SHP77 (cell line): ENCODE data around the gene ASCC3.

Source experiments
- DNase-seq, 2 experiments: peaks; one replicate each; lab custom pipeline; 2025; lab: John Stamatoyannopoulos, UW

ASCC3 gene

DNA sequence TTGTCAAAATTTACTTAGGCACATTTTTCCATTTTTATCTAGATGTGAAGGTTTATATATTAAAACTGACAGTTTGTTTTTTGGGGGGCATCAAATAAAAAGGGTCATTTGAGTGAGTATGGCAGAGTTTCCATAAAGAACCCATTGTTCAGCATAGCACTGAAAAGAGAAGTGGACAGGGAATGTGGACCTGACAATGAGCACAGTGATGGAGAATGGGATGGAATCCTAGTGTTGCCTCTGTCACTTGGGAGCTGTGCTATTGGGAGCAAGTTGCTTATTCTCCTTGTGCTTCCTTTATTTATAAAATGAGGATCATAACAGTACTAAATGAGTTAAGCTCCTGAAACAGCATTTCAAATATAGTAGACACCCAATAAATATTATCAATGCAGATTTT is 285.7 kb downstream of the ASCC3 start:
- DNase-seq: no peak

GRCh38 chr6:100593522-100593921 is 287.6 kb downstream of the ASCC3 start:
- DNase-seq: no peak

GRCh38 chr6:100592929-100593328 is 288.2 kb downstream of the ASCC3 start:
- peak; percentile 55 to 61 for DNase-seq

DNA sequence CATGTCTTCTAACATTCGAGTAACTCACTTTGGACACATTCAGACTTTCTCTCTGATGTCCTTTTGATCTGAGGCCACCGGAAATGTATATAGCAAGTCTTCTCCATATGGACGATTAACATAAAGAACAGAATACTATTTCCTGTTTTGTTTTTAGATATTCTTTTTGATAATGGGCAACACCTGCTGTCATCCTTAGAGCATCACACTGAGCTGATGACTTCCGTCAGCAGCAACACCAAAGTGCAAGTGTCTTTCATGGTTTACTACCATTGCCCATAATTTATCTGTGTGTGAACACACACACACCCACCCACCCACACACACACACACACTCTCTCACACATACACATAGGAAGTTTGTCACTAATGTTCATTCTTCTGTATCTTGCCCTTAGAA is 303.7 kb downstream of the ASCC3 start:
- DNase-seq: no peak

- DNase-seq: no peak
These were observed 305.2 kb downstream of the ASCC3 start for GRCh38 chr6:100575921-100576320.

DNA sequence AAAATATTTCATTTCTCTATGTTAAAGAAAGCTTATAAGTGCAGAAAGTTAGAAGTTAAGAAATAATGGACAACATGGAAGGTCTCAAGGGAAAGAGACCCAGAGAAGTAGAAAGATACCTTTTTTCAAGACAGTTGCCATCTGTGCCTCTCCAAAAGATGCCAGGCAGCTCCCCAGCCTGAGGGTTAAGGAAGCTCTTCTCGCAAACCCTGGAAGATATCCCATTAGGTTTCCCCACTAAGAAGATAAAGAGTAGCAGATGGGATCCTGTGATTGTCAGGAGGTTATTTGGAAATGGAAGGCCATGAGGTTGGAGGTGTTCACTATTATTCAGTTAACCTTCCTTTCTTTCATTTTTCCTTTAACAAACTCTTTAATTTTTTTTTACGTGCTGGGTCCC is 306.3 kb downstream of the ASCC3 start:
- no peak for DNase-seq

DNA sequence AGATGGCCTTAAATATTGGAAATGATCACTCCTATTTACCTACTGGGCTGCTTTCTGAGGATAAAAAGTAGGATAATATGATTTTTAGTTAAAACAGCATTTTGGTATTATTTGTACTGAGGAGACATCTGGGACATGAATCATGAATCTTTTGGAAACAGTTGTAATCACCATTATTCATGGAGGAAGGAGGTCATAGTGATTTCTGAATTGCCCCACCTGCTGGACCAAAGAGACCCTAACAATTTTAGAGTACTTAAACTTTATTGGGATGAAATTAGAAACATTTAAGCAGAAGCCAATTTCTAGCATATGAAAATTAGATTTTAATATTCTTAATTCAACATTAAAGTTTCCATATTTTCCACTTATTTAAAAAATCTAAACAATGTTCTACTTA is 308.0 kb downstream of the ASCC3 start:
- peak in 1 of 2 experiments; percentile 10 for DNase-seq

GRCh38 chr6:100568255-100568654 is 312.9 kb downstream of the ASCC3 start:
- no peak for DNase-seq

DNA sequence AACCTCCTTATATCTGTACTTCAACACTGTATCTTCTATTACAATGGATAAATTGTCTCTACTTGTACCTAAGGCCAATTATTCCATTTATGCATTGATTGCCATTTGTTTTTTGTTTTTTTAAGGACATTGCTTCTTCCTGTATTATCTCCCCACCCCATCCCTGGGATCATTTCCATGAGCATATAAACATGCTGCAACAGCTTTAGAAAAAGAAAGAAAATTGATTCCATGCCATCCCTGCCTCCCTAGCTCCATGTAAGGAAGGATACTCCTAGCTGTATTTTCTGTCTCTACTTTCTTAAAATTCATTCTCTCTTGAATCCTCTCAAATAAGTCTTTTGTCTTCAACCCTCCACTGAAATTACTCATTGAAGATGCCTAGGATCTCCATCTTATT is 314.6 kb downstream of the ASCC3 start:
- no peak for DNase-seq

- no peak for DNase-seq
These were observed 315.6 kb downstream of the ASCC3 start for GRCh38 chr6:100565439-100566104.

- DNase-seq: no peak
These were observed 321.3 kb downstream of the ASCC3 start for GRCh38 chr6:100559859-100560258.

GRCh38 chr6:100554228-100554627 is 326.9 kb downstream of the ASCC3 start:
- DNase-seq: peak; percentile 36 to 69

GRCh38 chr6:100553243-100553642 is 327.9 kb downstream of the ASCC3 start:
- peak; percentile 35 to 54 for DNase-seq

DNA sequence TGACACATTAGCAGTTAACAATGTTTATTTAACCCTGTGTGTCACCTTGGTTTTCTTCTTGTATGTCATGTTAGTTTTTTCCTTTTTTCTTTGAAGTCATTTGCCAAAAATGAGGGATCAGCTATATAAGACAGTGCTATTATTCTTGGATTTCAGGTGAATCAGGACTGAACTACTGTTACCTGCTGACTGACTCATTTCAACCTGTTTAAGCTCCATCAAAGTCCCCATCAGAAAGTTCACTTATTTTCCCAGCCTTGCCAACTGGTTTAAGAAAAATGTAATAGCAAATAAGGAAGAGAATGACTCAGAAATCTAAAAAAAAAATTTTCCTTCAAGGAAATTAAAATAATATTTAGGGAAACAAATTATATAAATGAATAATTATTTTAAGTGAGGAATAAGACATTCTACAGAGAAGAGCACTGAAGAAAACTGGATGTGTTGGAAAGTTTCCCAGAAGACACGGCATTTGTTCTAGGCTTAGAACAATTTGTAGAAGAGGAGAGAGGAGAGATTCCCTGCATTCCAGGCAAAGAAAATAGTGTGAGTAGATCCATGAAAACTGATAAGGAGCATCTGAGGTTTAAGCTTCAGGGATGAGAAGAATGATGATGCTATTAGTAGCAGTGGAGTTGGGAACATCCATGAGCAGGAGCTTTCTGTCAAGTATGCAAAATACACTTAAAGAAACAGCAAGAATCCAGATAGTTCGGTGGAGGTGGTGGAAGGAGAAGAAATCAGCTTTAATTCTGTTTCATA is 331.5 kb downstream of the ASCC3 start:
- DNase-seq: no peak

DNA sequence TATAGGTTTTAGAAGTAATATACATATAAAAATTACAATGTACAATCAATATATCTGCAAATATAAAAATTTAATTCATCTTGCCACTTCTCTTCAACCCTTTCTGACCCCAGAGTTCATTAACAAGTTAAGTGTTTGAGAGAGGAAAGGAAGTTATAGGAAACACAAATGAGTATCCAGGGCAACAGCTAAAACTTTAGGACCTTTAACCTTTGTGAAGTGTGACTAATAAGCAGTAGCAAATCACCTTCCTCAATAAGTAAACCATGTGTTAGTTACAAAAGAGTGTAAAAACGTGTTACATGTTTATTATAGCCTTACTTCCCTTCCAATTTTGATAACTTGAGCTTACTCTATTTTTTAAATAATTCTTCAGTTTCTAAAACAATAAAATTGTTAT is 343.0 kb downstream of the ASCC3 start:
- no peak for DNase-seq

DNA sequence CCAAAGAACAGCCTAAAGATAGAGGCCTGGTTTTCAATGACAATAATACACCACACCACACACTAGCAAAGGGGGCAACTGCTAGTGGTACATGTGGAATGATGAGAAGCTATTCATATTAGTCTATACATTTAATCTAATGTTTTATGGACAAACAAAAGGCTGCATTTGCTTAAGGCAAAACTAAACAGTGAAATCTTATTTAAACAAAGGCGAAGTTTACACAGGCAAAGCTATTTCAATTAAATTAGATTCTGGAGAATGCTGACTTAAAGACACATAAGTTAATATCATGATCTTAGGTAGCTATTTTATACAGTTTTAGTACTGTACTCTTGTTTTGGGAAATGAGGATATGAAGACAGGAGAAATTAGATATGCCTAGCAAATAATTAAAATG is 362.5 kb downstream of the ASCC3 start:
- peak in 1 of 2 experiments; percentile 6 for DNase-seq

- DNase-seq: no peak
These were observed 363.5 kb downstream of the ASCC3 start for GRCh38 chr6:100517633-100518032.

DNA sequence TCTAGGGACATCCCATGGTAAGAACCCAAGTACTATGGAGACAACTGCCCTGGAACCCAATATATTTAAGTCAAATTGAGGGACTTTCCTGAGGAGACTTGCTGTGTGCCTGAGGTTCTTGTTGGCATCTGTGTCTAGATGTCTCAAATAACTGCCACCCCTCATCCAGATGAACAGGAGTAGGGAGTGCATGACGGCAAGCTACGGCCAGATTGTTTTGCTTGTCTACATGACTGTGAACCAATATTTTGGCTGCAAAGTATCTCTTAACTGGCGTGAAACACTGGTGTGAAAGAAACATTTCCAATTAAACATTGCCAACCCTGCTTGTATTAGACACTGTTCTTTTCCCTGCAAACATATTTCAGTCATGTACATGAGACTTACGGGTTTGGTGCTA is 364.0 kb downstream of the ASCC3 start:
- no peak for DNase-seq

DNA sequence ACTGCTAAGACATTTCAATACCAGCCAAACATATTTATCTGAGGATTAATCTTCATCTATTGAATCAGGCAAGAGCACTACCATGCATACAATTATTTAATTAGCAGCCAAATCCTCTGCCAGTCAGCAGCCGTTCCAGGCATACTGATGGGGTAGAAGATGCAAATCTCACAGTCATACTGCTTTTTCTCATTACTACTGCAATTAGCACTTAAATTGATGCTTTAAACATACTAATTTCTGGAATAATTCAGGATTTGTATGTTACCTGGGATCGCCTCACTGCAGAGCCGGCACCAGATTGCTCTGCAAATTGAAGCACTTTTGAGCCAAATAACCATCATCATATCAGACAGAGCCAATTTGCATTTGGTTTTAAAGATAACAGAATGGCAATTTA is 366.5 kb downstream of the ASCC3 start:
- DNase-seq: no peak

- DNase-seq: no peak
These were observed 368.8 kb downstream of the ASCC3 start for GRCh38 chr6:100512203-100512862.

DNA sequence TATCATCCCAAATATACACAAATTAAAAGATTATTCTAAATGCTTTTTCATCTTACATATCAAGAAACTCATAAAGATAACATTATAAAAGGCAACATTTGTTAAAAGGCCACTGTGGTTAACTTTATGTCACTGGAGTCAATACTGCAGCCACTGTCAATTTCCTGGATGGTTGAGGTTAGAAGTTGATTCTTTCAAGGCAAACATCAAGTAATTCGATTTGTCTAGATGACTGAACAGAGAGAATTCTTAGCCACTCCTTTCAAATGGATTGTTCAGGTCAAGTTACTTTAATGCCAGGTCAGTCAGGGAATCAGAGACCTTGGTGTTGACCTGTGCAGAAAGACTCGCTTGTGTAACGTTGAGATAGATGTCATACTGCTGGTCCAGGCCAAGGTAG is 372.0 kb downstream of the ASCC3 start:
- DNase-seq: no peak

DNA sequence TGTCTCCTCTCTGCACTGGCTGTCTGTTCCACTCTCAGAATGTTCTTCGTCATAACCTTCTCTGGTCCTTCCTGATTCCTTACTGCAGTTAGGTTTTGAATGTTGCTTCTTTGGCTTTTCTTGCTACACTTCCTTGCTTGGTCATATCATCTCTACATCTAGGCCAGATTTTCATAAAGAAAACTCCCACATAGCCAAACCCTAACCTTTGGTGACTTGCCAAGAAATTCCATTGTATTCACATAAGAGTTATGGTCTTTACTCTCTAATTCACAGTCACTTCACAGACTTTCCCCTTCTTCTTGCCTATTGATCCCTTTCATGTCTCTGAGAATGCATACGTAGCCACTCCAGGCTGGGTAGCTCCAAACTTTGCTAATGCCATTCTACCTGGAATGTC is 374.5 kb downstream of the ASCC3 start:
- DNase-seq: no peak
